ENCODE results near the gene MC3R.

- TF ChIP-seq CTCF (IDR thresholded peaks at IDR 0.05; ENCODE audit: low read depth, low read length, missing input control) (no peak), ATF3 (IDR thresholded peaks at IDR 0.05) (no peak), REST (IDR thresholded peaks at IDR 0.05) (no peak)
Measured at GRCh38 chr20:56200456-56200855, 48.1 kb upstream of the MC3R start.
